A549 (cell line): Measurements from ENCODE around the gene HES3.

Experiments
- CHD4 ChIP-seq: fragments of 200-600 bp; sonication (generic); IDR thresholded peaks from 2 replicates; pipeline ENCODE4 v1.6.1; 2016; ENCODE audit warnings: antibody characterized with exemption, mild to moderate bottlenecking, borderline replicate concordance
- EP300 ChIP-seq, 2 experiments: fragments of >200 bp; sonication (Bioruptor Twin); formaldehyde crosslinking; IDR thresholded peaks; 2 replicates in 1 of 2; 3 replicates in 1 of 2; pipeline ENCODE4 v1.6.1; 2016 to 2017
- FOSL2 ChIP-seq, 2 experiments: fragments of 450-650 bp in 1 of 2; fragments of >200 bp in 1 of 2; sonication (Bioruptor Twin) in 1 of 2; formaldehyde crosslinking; IDR thresholded peaks; 2 replicates each; pipeline versions ENCODE4 v1.5.0 to v1.6.1; 2016 to 2020; ENCODE audit warnings: mild to moderate bottlenecking in 1 of 2, moderate library complexity in 1 of 2
- HOXA7 ChIP-seq: fragments of 250-450 bp; sonication (Bioruptor Pico); IDR thresholded peaks from 2 replicates; pipeline ENCODE4 v1.5.0; 2020; ENCODE audit warnings: mild to moderate bottlenecking, moderate library complexity
- KDM5A ChIP-seq: fragments of 200-600 bp; sonication (generic); IDR thresholded peaks from 2 replicates; pipeline ENCODE4 v1.6.1; 2016; ENCODE audit warnings: antibody characterized with exemption, mild to moderate bottlenecking
- NR3C1 ChIP-seq: fragments of >200 bp; sonication (Bioruptor Twin); formaldehyde crosslinking; IDR thresholded peaks from 3 replicates; pipeline ENCODE4 v1.6.1; 2017
- POLR2A ChIP-seq: IDR thresholded peaks from 2 replicates; pipeline ENCODE4 v1.6.1; 2012; ENCODE audit warnings: mild to moderate bottlenecking, low read length
- POLR2AphosphoS2 ChIP-seq: conservative IDR thresholded peaks from 2 replicates; pipeline ENCODE4 v1.6.1; 2012; ENCODE audit warnings: low read length, improper control_type of control experiment, inconsistent platforms
- RCOR1 ChIP-seq: fragments of 150-350 bp; IDR thresholded peaks from 2 replicates; pipeline ENCODE4 v1.6.1; 2014; ENCODE audit warnings: antibody characterized with exemption, low read length, low read depth
- TF ChIP-seq, protein P1 (sequence below): IDR thresholded peaks from 2 replicates; pipeline ENCODE4 v1.6.1; 2012
- TF ChIP-seq, protein P2 (sequence below): fragments of >200 bp; sonication (Bioruptor Twin); formaldehyde crosslinking; IDR thresholded peaks from 3 replicates; pipeline ENCODE4 v1.5.1; 2016
- TF ChIP-seq, protein P3 (sequence below): fragments of 150-350 bp; IDR thresholded peaks from 2 replicates; pipeline ENCODE4 v1.6.1; 2014; ENCODE audit warnings: low read depth, mild to moderate bottlenecking, low read length

DNA sequence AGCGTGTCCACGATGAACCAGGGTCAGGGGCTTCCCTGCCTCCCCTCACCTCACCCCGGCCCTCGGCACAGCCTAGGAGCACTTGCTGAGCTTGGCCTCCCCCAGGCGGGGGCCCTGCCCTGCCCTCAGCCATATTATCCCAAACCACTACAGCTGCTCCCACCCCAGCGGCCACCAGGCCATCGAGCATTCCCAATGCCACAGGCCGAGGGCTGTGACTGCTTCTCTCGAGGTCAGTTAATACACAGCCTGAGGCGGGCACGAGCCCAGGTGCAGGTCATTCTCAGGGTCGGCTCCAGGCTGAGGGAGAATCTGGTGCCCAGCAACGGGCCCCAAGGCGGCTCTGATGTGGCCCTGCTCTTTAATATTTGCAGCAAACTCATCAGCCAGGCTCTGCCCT, 25.3 kb downstream of the HES3 start:
- TF ChIP-seq EP300 (IDR thresholded peaks at IDR 0.05) (no peak), CHD4 (no peak), NR3C1 (no peak), RCOR1 (no peak), POLR2A (no peak), HOXA7 (CRISPR knock-in tag) (no peak), POLR2AphosphoS2 (no peak), KDM5A (no peak), FOSL2 (IDR thresholded peaks at IDR 0.05) (no peak), FOSL2 (CRISPR knock-in tag; IDR thresholded peaks at IDR 0.05) (no peak)
- TF ChIP-seq, protein P1, sequence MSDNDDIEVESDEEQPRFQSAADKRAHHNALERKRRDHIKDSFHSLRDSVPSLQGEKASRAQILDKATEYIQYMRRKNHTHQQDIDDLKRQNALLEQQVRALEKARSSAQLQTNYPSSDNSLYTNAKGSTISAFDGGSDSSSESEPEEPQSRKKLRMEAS, result no peak
- TF ChIP-seq, protein P2, sequence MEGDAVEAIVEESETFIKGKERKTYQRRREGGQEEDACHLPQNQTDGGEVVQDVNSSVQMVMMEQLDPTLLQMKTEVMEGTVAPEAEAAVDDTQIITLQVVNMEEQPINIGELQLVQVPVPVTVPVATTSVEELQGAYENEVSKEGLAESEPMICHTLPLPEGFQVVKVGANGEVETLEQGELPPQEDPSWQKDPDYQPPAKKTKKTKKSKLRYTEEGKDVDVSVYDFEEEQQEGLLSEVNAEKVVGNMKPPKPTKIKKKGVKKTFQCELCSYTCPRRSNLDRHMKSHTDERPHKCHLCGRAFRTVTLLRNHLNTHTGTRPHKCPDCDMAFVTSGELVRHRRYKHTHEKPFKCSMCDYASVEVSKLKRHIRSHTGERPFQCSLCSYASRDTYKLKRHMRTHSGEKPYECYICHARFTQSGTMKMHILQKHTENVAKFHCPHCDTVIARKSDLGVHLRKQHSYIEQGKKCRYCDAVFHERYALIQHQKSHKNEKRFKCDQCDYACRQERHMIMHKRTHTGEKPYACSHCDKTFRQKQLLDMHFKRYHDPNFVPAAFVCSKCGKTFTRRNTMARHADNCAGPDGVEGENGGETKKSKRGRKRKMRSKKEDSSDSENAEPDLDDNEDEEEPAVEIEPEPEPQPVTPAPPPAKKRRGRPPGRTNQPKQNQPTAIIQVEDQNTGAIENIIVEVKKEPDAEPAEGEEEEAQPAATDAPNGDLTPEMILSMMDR, result no peak
- TF ChIP-seq, protein P3, sequence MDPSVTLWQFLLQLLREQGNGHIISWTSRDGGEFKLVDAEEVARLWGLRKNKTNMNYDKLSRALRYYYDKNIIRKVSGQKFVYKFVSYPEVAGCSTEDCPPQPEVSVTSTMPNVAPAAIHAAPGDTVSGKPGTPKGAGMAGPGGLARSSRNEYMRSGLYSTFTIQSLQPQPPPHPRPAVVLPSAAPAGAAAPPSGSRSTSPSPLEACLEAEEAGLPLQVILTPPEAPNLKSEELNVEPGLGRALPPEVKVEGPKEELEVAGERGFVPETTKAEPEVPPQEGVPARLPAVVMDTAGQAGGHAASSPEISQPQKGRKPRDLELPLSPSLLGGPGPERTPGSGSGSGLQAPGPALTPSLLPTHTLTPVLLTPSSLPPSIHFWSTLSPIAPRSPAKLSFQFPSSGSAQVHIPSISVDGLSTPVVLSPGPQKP, result no peak
